Activated CD8-positive, alpha-beta T cell treated with anti-CD3 and anti-CD28 coated beads for 36 hours (primary cell): ENCODE measurements around the gene CYB5R3. TPM values are rescaled to one million over a fixed set of nuclear protein-coding genes. Genes with fewer than 3 reads are reported as not detected.

Source experiments
- ATAC-seq: fragments of 200-7000 bp; cut with Tn5 transposase; one replicate; pipeline ENCODE4 v1.10.0; 2021; ENCODE audit warnings: mild to moderate bottlenecking, moderate library complexity
- CTCF ChIA-PET: fragments of 350-600 bp; sonication (Branson Sonifier 250); formaldehyde crosslinking; loops from one replicate; lab custom pipeline; 2021; ENCODE audit warnings: antibody characterized with exemption; lab: Charles Lee
- POLR2A ChIA-PET: fragments of 350-600 bp; sonication (Branson Sonifier 250); formaldehyde crosslinking; loops from one replicate; lab custom pipeline; 2021; ENCODE audit warnings: antibody characterized with exemption; lab: Charles Lee
- DNase-seq: peaks from one replicate; pipeline ENCODE4 v3.0.0-alpha.2; 2020
- H3K27ac Mint-ChIP-seq: one replicate; pipeline ENCODE4 v1.8.0; 2021; ENCODE audit warnings: mild to moderate bottlenecking, mixed read lengths
- H3K27me3 Mint-ChIP-seq: one replicate; pipeline ENCODE4 v1.8.0; 2021; ENCODE audit warnings: mixed read lengths
- H3K36me3 Mint-ChIP-seq: one replicate; pipeline ENCODE4 v1.8.0; 2021; ENCODE audit warnings: low read depth, mixed read lengths
- H3K4me1 Mint-ChIP-seq: one replicate; pipeline ENCODE4 v1.8.0; 2021; ENCODE audit warnings: low read depth, mixed read lengths
- H3K4me3 Mint-ChIP-seq: one replicate; pipeline ENCODE4 v1.8.0; 2021; ENCODE audit warnings: mild to moderate bottlenecking, moderate library complexity, mixed read lengths
- H3K9me3 Mint-ChIP-seq: one replicate; pipeline ENCODE4 v1.8.0; 2021; ENCODE audit warnings: mixed read lengths
- CTCF ChIP-seq: fragments of 200-600 bp; IDR thresholded peaks from one replicate; pipeline ENCODE4 v1.8.0; 2022; ENCODE audit warnings: antibody characterized with exemption, mild to moderate bottlenecking
- intact Hi-C: fragments of 100-400 bp; cut with micrococcal nuclease; formaldehyde crosslinking; loops from one replicate; pipeline ENCODE4 v1.10.0; 2022
- total RNA-seq, 2 experiments: library from RNA; stranded (reverse); gene quantifications; one replicate each; pipeline ENCODE4 v1.2.3, GENCODE V29; 2021

Gene CYB5R3
- total RNA-seq, 2 experiments from 2014 or later, result 64.2 to 64.3 TPM

GRCh38 chr22:42626951-42627625 lies 22.1 kb downstream of the CYB5R3 start:
- POLR2A ChIA-PET, result interaction anchor here (6.2 kb wide), 1 partner anchor 12 kb away, joined by 64 read pairs; the partner anchor contains the start of gene POLDIP3
- Mint-ChIP-seq H3K4me3 (no peak overlapping the region), H3K36me3 (peaks cover 3% of the 10 kb centered on the region), H3K4me1 (no peaks in the 10 kb centered on the region), H3K27ac (no peak overlapping the region), H3K27me3 (no peaks in the 10 kb centered on the region), H3K9me3 (no peaks in the 10 kb centered on the region)
- no peak for ATAC-seq
- CTCF ChIA-PET, result interaction anchor here (1.3 kb wide), 1 partner anchor 12 kb away, joined by 5 read pairs; no protein-coding TSS in a partner anchor
- DNase-seq, result no peak
- TF ChIP-seq CTCF, result no peak
- intact Hi-C loops, result no loop called here

- Mint-ChIP-seq H3K9me3 (no peaks in the 10 kb centered on the region), H3K4me3 (no peak overlapping the region), H3K27ac (no peak overlapping the region), H3K4me1 (peaks cover 1% of the 10 kb centered on the region), H3K27me3 (no peaks in the 10 kb centered on the region), H3K36me3 (peaks cover 3% of the 10 kb centered on the region)
- no peak for TF ChIP-seq CTCF
- intact Hi-C loops, result no loop called here
- no peak for DNase-seq
- no peak for ATAC-seq
- CTCF ChIA-PET, result interaction anchor here (1.3 kb wide), 1 partner anchor 11 kb away, joined by 5 read pairs; no protein-coding TSS in a partner anchor
- POLR2A ChIA-PET, result interaction anchor here (6.2 kb wide), 1 partner anchor 11 kb away, joined by 64 read pairs; the partner anchor contains the start of gene POLDIP3
These were observed 22.8 kb downstream of the CYB5R3 start for GRCh38 chr22:42626431-42626830.

- Mint-ChIP-seq H3K36me3 (peaks cover 3% of the 10 kb centered on the region), H3K9me3 (no peaks in the 10 kb centered on the region), H3K4me3 (no peak overlapping the region), H3K27ac (no peak overlapping the region), H3K4me1 (peaks cover 1% of the 10 kb centered on the region), H3K27me3 (no peaks in the 10 kb centered on the region)
- DNase-seq, result no peak
- ATAC-seq, result no peak
- TF ChIP-seq CTCF, result no peak
- CTCF ChIA-PET, result interaction anchor here (1.1 to 1.3 kb wide), 2 partner anchors 10 to 435 kb away, joined by 3 to 5 read pairs; no protein-coding TSS in a partner anchor
- POLR2A ChIA-PET, result interaction anchor here (6.2 kb wide), 1 partner anchor 10 kb away, joined by 64 read pairs; the partner anchor contains the start of gene POLDIP3
- intact Hi-C loops, result no loop called here
These were observed 23.8 kb downstream of the CYB5R3 start for GRCh38 chr22:42625416-42625815.

- no peak overlapping the region for H3K27ac Mint-ChIP-seq
- CTCF ChIA-PET, result interaction anchor here (1.1 kb wide), 1 partner anchor 436 kb away, joined by 3 read pairs; no protein-coding TSS in a partner anchor
- TF ChIP-seq CTCF, result no peak
- intact Hi-C loops, result no loop called here
- H3K9me3 Mint-ChIP-seq, result no peaks in the 10 kb centered on the region
- peaks cover 1% of the 10 kb centered on the region for H3K36me3 Mint-ChIP-seq
- no peak overlapping the region for H3K4me3 Mint-ChIP-seq
- DNase-seq (no peak), ATAC-seq (no peak)
- peaks cover 1% of the 10 kb centered on the region for H3K4me1 Mint-ChIP-seq
- POLR2A ChIA-PET, result interaction anchor here (6.2 kb wide), 1 partner anchor 9 kb away, joined by 64 read pairs; the partner anchor contains the start of gene POLDIP3
- H3K27me3 Mint-ChIP-seq, result no peaks in the 10 kb centered on the region
These were observed 24.6 kb downstream of the CYB5R3 start for GRCh38 chr22:42624551-42625106.
